Activated B cell treated with CpG ODN at 0.5 μM for 24 hours (primary cell): ENCODE results near the gene IGF2BP2. TPM values are rescaled to one million over a fixed set of nuclear protein-coding genes. Genes with fewer than 3 reads are reported as not detected.
"Not testable (repeated sequence)": the region's sequence is repeated elsewhere in the genome, so short reads cannot be mapped to it uniquely, and the experiment has no call there.

Source experiments
- ATAC-seq: fragments of 200-7000 bp; cut with Tn5 transposase; one replicate; pipeline ENCODE4 v1.10.0; 2021; ENCODE audit warnings: low read depth, mild to moderate bottlenecking, moderate library complexity
- CTCF ChIA-PET: fragments of 350-600 bp; sonication (Branson Sonifier 250); formaldehyde crosslinking; loops from one replicate; lab custom pipeline; 2021; ENCODE audit warnings: antibody characterized with exemption; lab: Charles Lee
- POLR2A ChIA-PET: fragments of 350-600 bp; sonication (Branson Sonifier 250); formaldehyde crosslinking; loops from one replicate; lab custom pipeline; 2021; ENCODE audit warnings: antibody characterized with exemption; lab: Charles Lee
- DNase-seq: peaks from one replicate; pipeline ENCODE4 v3.0.0; 2022
- H3K27ac Mint-ChIP-seq: one replicate; pipeline ENCODE4 v1.8.0; 2020; ENCODE audit warnings: mixed read lengths
- H3K27me3 Mint-ChIP-seq: one replicate; pipeline ENCODE4 v1.8.0; 2021; ENCODE audit warnings: mixed read lengths
- H3K36me3 Mint-ChIP-seq: one replicate; pipeline ENCODE4 v1.8.0; 2021; ENCODE audit warnings: low read depth, mixed read lengths
- H3K4me1 Mint-ChIP-seq: one replicate; pipeline ENCODE4 v1.8.0; 2021; ENCODE audit warnings: mixed read lengths
- H3K4me3 Mint-ChIP-seq: one replicate; pipeline ENCODE4 v1.8.0; 2020; ENCODE audit warnings: mild to moderate bottlenecking, mixed read lengths
- H3K9me3 Mint-ChIP-seq: one replicate; pipeline ENCODE4 v1.8.0; 2020; ENCODE audit warnings: mixed read lengths
- CTCF ChIP-seq: fragments of 200-600 bp; IDR thresholded peaks from one replicate; pipeline ENCODE4 v1.8.0; 2022; ENCODE audit warnings: antibody characterized with exemption, mild to moderate bottlenecking
- intact Hi-C: fragments of 100-400 bp; cut with micrococcal nuclease; formaldehyde crosslinking; loops from one replicate; pipeline ENCODE4 v1.15.1; 2024
- total RNA-seq: library from RNA; stranded (reverse); gene quantifications from 2 replicates; pipeline ENCODE4 v1.2.3, GENCODE V29; 2022

IGF2BP2 gene
- total RNA-seq, 1 donor from 2014 or later: 0.69 TPM

DNA sequence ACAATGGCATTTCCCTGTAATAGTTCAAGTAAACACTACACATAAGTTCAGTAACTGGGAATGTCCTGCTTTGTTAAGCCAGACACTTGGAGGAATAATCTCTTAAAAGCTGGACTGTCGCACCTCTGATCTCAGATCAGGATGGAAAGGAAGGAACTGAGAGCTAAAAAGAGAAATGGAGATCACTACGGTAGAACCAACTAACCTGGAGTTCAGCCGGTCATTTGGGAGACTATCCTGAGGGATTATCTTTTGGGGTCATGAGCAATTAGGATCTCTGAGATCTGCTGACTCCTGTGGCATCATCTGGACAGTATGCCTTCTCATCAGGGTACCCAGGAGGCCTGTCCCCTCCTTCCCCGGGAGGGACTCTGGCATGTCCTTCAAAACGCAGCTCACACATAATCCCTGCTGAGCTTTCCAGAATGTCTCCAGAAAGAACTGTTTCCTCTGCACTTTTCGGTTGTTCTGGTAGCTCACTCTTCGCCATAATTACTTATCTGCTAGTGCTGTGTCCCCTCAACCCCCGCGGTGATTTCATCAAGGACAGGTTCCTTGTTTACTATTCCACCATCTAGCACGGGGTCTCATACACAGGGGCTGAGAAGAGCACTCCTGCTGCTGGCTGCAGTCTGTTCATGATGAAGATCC, 123.1 kb downstream of the IGF2BP2 start:
- Mint-ChIP-seq H3K4me3 (no peak overlapping the region), H3K36me3 (no peaks in the 10 kb centered on the region), H3K9me3 (no peaks in the 10 kb centered on the region), H3K4me1 (no peaks in the 10 kb centered on the region), H3K27ac (no peak overlapping the region), H3K27me3 (peaks cover 11% of the 10 kb centered on the region)
- no peak for DNase-seq
- TF ChIP-seq CTCF: no peak
- CTCF ChIA-PET: no interaction called here
- intact Hi-C loops: no loop called here
- ATAC-seq: no peak
- POLR2A ChIA-PET: no interaction called here

DNA sequence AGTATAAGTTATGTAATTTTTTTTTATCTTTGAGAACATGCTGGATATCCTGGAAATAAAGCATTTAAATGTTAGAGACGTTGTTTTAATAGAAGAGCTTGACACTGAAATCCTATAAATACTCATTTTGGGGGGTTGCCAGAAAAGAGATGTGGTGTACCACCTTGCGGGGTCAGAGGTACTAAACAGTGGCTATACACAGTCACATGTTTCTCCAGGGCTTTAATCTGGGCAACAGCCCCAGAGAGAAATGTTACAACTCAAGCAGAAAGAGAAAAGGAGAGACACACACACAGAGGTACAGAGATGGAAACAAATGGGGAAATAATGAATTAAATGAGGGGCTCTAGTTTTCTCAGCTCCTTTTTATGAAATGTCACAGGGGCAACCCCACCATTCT, 124.9 kb downstream of the IGF2BP2 start:
- ChIA-PET CTCF (no interaction called here), POLR2A (no interaction called here)
- Mint-ChIP-seq H3K9me3 (no peaks in the 10 kb centered on the region), H3K36me3 (no peaks in the 10 kb centered on the region), H3K27me3 (peaks cover 16% of the 10 kb centered on the region), H3K27ac (no peak overlapping the region), H3K4me1 (no peaks in the 10 kb centered on the region), H3K4me3 (no peak overlapping the region)
- no peak for TF ChIP-seq CTCF
- intact Hi-C loops: no loop called here
- no peak for DNase-seq
- ATAC-seq: no peak

DNA sequence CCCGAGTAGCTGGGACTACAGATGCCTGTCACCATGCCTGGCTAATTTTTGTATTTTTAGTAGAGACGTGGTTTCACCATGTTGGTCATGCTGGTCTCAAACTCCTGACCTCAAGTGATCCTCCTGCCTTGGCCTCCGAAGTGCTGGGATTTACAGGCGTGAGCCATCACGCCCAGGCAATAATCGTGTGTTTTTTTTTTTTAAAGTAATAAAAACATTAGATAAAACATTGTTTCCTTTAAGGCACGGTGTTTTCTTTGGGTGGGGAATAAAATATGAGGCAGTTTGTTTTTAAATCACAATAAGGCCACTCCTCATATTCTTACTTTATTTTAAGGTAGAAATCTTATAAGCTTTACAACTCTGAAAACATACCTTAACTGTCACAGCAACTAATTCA, 127.6 kb downstream of the IGF2BP2 start:
- H3K9me3 Mint-ChIP-seq, H3K4me1 Mint-ChIP-seq, DNase-seq, POLR2A ChIA-PET, ATAC-seq, H3K27ac Mint-ChIP-seq, H3K36me3 Mint-ChIP-seq, H3K4me3 Mint-ChIP-seq, intact Hi-C loops, CTCF ChIA-PET: not testable (repeated sequence)
- H3K27me3 Mint-ChIP-seq: peaks cover 13% of the 10 kb centered on the region

- ChIA-PET POLR2A (no interaction called here), CTCF (no interaction called here)
- intact Hi-C loops: no loop called here
- no peak for TF ChIP-seq CTCF
- no peaks in the 10 kb centered on the region for H3K4me1 Mint-ChIP-seq
- H3K27ac Mint-ChIP-seq: no peak overlapping the region
- H3K36me3 Mint-ChIP-seq: no peaks in the 10 kb centered on the region
- H3K9me3 Mint-ChIP-seq: no peaks in the 10 kb centered on the region
- no peak overlapping the region for H3K4me3 Mint-ChIP-seq
- peaks cover 4% of the 10 kb centered on the region for H3K27me3 Mint-ChIP-seq
- ATAC-seq (no peak), DNase-seq (no peak)
Measured at GRCh38 chr3:185696039-185696438, 128.8 kb downstream of the IGF2BP2 start.

DNA sequence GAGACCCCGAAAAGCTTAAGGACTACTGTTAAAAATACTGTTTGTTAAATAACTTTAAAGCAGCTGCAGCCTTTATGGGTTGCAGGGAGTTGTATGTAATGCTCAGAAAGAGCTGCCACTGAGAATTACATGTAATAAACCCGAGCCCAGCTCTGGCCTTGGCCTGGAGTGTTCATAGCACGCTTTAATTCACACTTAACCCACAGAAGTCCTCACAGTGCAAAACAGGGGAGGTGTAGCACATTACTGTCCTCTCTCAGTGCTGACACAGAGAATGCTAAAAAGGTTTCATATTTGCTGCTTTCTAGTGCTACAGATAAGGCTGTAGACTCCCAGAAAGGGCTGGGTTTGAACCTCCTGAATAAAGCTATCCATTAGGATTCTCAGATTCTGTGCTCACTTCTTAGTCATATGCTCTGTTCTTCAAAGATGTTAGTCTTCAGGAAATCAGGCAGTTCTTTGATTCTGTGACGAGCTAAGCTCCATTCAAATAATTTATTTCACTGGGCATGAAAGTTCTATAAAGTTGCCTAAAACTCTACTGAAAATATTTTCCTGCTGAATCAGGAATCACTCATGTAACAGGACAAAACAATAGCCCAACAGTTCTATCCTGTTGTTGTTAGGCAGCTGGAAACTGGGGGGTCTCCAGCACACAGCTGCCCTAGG, 130.7 kb downstream of the IGF2BP2 start:
- ATAC-seq (no peak), DNase-seq (no peak)
- no peaks in the 10 kb centered on the region for H3K9me3 Mint-ChIP-seq
- peaks cover 6% of the 10 kb centered on the region for H3K27me3 Mint-ChIP-seq
- H3K36me3 Mint-ChIP-seq: no peaks in the 10 kb centered on the region
- no peak overlapping the region for H3K27ac Mint-ChIP-seq
- no peaks in the 10 kb centered on the region for H3K4me1 Mint-ChIP-seq
- CTCF ChIA-PET: interaction anchor here (0.7 to 1.4 kb wide), 2 partner anchors 34 to 75 kb away, joined by 3 read pairs; no protein-coding TSS in a partner anchor
- intact Hi-C loops: no loop called here
- no peak overlapping the region for H3K4me3 Mint-ChIP-seq
- TF ChIP-seq CTCF: no peak
- POLR2A ChIA-PET: no interaction called here
